Activated T-helper 17 cell treated with anti-CD3 and anti-CD28 coated beads, Interleukin-2, amount 50 U/mL, for 72 hours (primary cell): ENCODE data around the gene PAX8. TPM values are rescaled to one million over a fixed set of nuclear protein-coding genes. Genes with fewer than 3 reads are reported as not detected.

Source experiments
- ATAC-seq: fragments of 150-1000 bp; cut with Tn5 transposase; replicated peaks from 2 replicates; pipeline ENCODE4 v1.10.0; 2021; ENCODE audit warnings: mild to moderate bottlenecking, moderate library complexity
- H3K27ac Mint-ChIP-seq: one replicate; pipeline ENCODE4 v1.8.0; 2022; ENCODE audit warnings: mixed read lengths
- H3K27me3 Mint-ChIP-seq: one replicate; pipeline ENCODE4 v1.8.0; 2022; ENCODE audit warnings: mixed read lengths
- H3K36me3 Mint-ChIP-seq: one replicate; pipeline ENCODE4 v1.8.0; 2022; ENCODE audit warnings: low read depth, mild to moderate bottlenecking, mixed read lengths
- H3K4me1 Mint-ChIP-seq: one replicate; pipeline ENCODE4 v1.8.0; 2022; ENCODE audit warnings: mixed read lengths
- H3K4me3 Mint-ChIP-seq: one replicate; pipeline ENCODE4 v1.8.0; 2022; ENCODE audit warnings: mild to moderate bottlenecking, mixed read lengths
- H3K9me3 Mint-ChIP-seq: one replicate; pipeline ENCODE4 v1.8.0; 2022; ENCODE audit warnings: mixed read lengths
- total RNA-seq, 2 donors: library from RNA; stranded (reverse); gene quantifications; one replicate each; pipeline ENCODE4 v1.2.3, GENCODE V29; 2022

Gene PAX8
- total RNA-seq, 2 donors from 2014 or later = 0.86 to 1.6 TPM

- peaks cover 15% of the 10 kb centered on the region for H3K4me1 Mint-ChIP-seq
- no peaks in the 10 kb centered on the region for H3K9me3 Mint-ChIP-seq
- H3K27me3 Mint-ChIP-seq = no peaks in the 10 kb centered on the region
- H3K27ac Mint-ChIP-seq = peak overlapping the region; percentile 78
- H3K4me3 Mint-ChIP-seq = peak overlapping the region; percentile 23
- H3K36me3 Mint-ChIP-seq = peaks cover 5% of the 10 kb centered on the region
- peak; percentile 13 for ATAC-seq
Observed at GRCh38 chr2:113230531-113230930, 48.2 kb downstream of the PAX8 start.

GRCh38 chr2:113229795-113230194 is 48.9 kb downstream of the PAX8 start:
- ATAC-seq = no peak
- H3K36me3 Mint-ChIP-seq = no peaks in the 10 kb centered on the region
- H3K27ac Mint-ChIP-seq = peak overlapping the region; percentile 78
- no peaks in the 10 kb centered on the region for H3K9me3 Mint-ChIP-seq
- no peak overlapping the region for H3K4me3 Mint-ChIP-seq
- H3K4me1 Mint-ChIP-seq = peaks cover 15% of the 10 kb centered on the region
- H3K27me3 Mint-ChIP-seq = no peaks in the 10 kb centered on the region

- no peak for ATAC-seq
- no peak overlapping the region for H3K4me3 Mint-ChIP-seq
- H3K27me3 Mint-ChIP-seq = no peaks in the 10 kb centered on the region
- no peaks in the 10 kb centered on the region for H3K36me3 Mint-ChIP-seq
- H3K9me3 Mint-ChIP-seq = no peaks in the 10 kb centered on the region
- H3K27ac Mint-ChIP-seq = no peak overlapping the region
- peaks cover 15% of the 10 kb centered on the region for H3K4me1 Mint-ChIP-seq
Observed at GRCh38 chr2:113228991-113229716, 49.6 kb downstream of the PAX8 start.

DNA sequence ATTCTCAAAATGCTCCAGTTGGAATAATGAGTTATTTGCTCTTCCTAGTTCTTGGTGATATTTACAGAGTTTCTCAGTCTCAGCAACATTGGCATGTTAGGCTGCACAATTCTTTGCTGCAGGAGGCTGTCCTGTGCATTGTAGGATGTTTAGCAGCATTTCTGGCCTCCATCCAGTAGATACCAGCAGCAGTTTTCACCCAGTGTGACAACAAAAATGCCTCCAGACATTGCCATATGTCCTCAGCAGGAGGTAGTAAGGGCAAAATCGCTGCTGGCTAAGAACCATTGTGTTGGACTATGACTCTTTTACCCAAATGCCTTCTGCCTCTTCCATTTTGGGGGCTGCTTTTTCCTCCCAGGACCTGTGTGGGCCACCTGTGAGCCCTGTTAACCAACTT is 50.4 kb downstream of the PAX8 start:
- Mint-ChIP-seq H3K27ac (peak overlapping the region; percentile 31), H3K27me3 (no peaks in the 10 kb centered on the region), H3K4me3 (no peak overlapping the region), H3K9me3 (no peaks in the 10 kb centered on the region), H3K4me1 (peaks cover 15% of the 10 kb centered on the region), H3K36me3 (no peaks in the 10 kb centered on the region)
- no peak for ATAC-seq

DNA sequence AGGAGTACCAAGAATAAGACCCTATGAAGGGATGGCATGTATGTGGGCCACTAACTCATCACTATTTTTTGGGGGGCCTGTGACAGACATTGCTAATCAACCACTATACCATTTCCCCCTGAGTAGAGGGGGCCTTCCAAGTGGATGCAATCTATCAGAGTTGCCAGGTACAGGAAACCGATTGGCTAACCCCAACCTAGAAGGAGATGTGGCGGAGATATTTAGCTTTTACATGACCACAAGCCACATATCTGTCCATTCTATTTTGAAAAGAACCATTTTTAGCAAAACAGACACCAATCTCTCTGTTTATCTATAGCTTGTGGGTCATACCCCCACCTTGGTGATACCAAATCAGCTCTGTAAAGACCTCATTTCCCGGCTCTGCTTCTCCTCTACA is 51.0 kb downstream of the PAX8 start:
- no peaks in the 10 kb centered on the region for H3K27me3 Mint-ChIP-seq
- no peaks in the 10 kb centered on the region for H3K9me3 Mint-ChIP-seq
- peaks cover 15% of the 10 kb centered on the region for H3K4me1 Mint-ChIP-seq
- peak overlapping the region; percentile 31 for H3K27ac Mint-ChIP-seq
- no peaks in the 10 kb centered on the region for H3K36me3 Mint-ChIP-seq
- H3K4me3 Mint-ChIP-seq = no peak overlapping the region
- no peak for ATAC-seq

DNA sequence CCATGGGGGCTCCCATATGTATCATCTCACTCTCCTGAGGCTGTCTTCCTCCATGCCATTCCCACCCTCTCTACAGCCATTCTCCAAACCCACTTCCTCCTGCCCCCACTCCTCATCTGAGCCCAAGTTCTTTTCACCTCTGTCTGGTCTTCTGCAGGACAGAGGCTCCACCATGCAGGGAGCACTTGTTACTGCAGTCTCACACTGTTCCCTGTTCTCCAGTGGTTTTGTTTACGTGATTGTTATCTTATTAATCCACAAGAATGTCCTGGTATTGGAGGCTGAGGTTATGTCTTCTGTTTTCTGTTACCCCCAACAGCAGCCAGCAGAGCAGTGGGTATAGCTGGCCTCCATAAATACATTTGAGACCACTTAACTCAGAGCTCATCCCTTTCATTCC is 51.4 kb downstream of the PAX8 start:
- no peaks in the 10 kb centered on the region for H3K9me3 Mint-ChIP-seq
- peaks cover 15% of the 10 kb centered on the region for H3K4me1 Mint-ChIP-seq

GRCh38 chr2:113226462-113226861 is 52.3 kb downstream of the PAX8 start:
- H3K9me3 Mint-ChIP-seq = no peaks in the 10 kb centered on the region
- no peak for ATAC-seq
- H3K27ac Mint-ChIP-seq = no peak overlapping the region
- no peak overlapping the region for H3K4me3 Mint-ChIP-seq
- no peaks in the 10 kb centered on the region for H3K27me3 Mint-ChIP-seq
- H3K36me3 Mint-ChIP-seq = no peaks in the 10 kb centered on the region
- peaks cover 15% of the 10 kb centered on the region for H3K4me1 Mint-ChIP-seq

More for the DNA sequence above, 51.4 kb downstream of the PAX8 start:
- Mint-ChIP-seq H3K36me3 (no peaks in the 10 kb centered on the region), H3K4me3 (no peak overlapping the region), H3K27ac (no peak overlapping the region), H3K27me3 (no peaks in the 10 kb centered on the region)
- ATAC-seq = no peak

GRCh38 chr2:113225263-113226259 is 53.2 kb downstream of the PAX8 start:
- H3K4me3 Mint-ChIP-seq = no peak overlapping the region
- H3K4me1 Mint-ChIP-seq = peaks cover 11% of the 10 kb centered on the region
- no peak for ATAC-seq
- H3K27me3 Mint-ChIP-seq = no peaks in the 10 kb centered on the region
- H3K27ac Mint-ChIP-seq = no peak overlapping the region
- no peaks in the 10 kb centered on the region for H3K9me3 Mint-ChIP-seq
- H3K36me3 Mint-ChIP-seq = no peaks in the 10 kb centered on the region

- H3K4me1 Mint-ChIP-seq = peaks cover 5% of the 10 kb centered on the region
- no peak for ATAC-seq
- no peak overlapping the region for H3K27ac Mint-ChIP-seq
- H3K36me3 Mint-ChIP-seq = no peaks in the 10 kb centered on the region
- no peaks in the 10 kb centered on the region for H3K9me3 Mint-ChIP-seq
- no peaks in the 10 kb centered on the region for H3K27me3 Mint-ChIP-seq
- H3K4me3 Mint-ChIP-seq = no peak overlapping the region
Observed at GRCh38 chr2:113224647-113225236, 54.0 kb downstream of the PAX8 start.

GRCh38 chr2:113223813-113224212 is 54.9 kb downstream of the PAX8 start:
- no peak for ATAC-seq
- no peak overlapping the region for H3K4me3 Mint-ChIP-seq
- no peak overlapping the region for H3K27ac Mint-ChIP-seq
- peaks cover 5% of the 10 kb centered on the region for H3K4me1 Mint-ChIP-seq
- H3K36me3 Mint-ChIP-seq = no peaks in the 10 kb centered on the region
- H3K9me3 Mint-ChIP-seq = no peaks in the 10 kb centered on the region
- no peaks in the 10 kb centered on the region for H3K27me3 Mint-ChIP-seq

GRCh38 chr2:113221846-113222245 is 56.9 kb downstream of the PAX8 start:
- Mint-ChIP-seq H3K36me3 (no peaks in the 10 kb centered on the region), H3K4me3 (no peak overlapping the region), H3K27ac (no peak overlapping the region), H3K27me3 (no peaks in the 10 kb centered on the region), H3K9me3 (no peaks in the 10 kb centered on the region), H3K4me1 (peaks cover 11% of the 10 kb centered on the region)
- ATAC-seq = no peak

GRCh38 chr2:113220970-113221708 is 57.6 kb downstream of the PAX8 start:
- H3K4me1 Mint-ChIP-seq = peaks cover 14% of the 10 kb centered on the region
- no peaks in the 10 kb centered on the region for H3K27me3 Mint-ChIP-seq
- no peak overlapping the region for H3K4me3 Mint-ChIP-seq
- H3K9me3 Mint-ChIP-seq = no peaks in the 10 kb centered on the region
- no peak overlapping the region for H3K27ac Mint-ChIP-seq
- no peaks in the 10 kb centered on the region for H3K36me3 Mint-ChIP-seq
- no peak for ATAC-seq

GRCh38 chr2:113219889-113220641 is 58.7 kb downstream of the PAX8 start:
- peaks cover 14% of the 10 kb centered on the region for H3K4me1 Mint-ChIP-seq
- H3K9me3 Mint-ChIP-seq = no peaks in the 10 kb centered on the region
- H3K27ac Mint-ChIP-seq = no peak overlapping the region
- no peaks in the 10 kb centered on the region for H3K27me3 Mint-ChIP-seq
- peak; percentile 31 for ATAC-seq
- H3K4me3 Mint-ChIP-seq = no peak overlapping the region
- no peaks in the 10 kb centered on the region for H3K36me3 Mint-ChIP-seq
